CD4-positive, alpha-beta T cell treated with Interleukin-15 for 4 hours (primary cell): ENCODE results near the gene MARCKSL1.
"Not testable (repeated sequence)": the region's sequence is repeated elsewhere in the genome, so short reads cannot be mapped to it uniquely, and the experiment has no call there.

Experiments used
- DNase-seq: peaks from one replicate; pipeline ENCODE4 v3.0.0-alpha.2; 2020; ENCODE audit warnings: low spot score

Gene MARCKSL1

DNA sequence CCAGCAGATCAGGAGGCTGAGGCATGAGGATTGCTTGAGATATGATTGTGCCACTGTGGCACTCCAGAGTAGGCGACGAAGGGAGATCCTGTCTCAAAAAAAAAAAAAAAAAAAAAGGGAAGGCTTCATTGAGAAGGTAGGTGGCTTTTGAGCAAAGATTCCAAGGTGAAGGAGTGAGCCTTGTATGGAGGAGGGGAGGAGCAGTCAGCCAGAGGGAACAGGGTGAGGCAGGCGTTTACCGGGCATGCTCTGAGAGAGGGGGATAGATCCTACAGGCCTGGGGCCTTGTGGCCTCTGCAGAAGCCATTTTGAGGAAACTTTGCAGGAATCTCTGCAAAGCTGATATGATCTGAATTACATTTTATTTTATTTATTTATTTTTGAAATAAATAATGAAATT is 49.3 kb downstream of the MARCKSL1 start:
- no peak for DNase-seq

DNA sequence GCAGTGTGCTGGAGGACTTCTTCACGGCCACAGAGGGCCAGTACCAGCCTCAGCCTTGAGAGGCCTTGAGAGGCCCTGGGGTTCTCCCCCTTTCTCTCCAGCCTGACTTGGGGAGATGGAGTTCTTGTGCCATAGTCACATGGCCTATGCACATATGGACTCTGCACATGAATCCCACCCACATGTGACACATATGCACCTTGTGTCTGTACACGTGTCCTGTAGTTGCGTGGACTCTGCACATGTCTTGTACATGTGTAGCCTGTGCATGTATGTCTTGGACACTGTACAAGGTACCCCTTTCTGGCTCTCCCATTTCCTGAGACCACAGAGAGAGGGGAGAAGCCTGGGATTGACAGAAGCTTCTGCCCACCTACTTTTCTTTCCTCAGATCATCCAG is 50.4 kb downstream of the MARCKSL1 start:
- no peak for DNase-seq

DNA sequence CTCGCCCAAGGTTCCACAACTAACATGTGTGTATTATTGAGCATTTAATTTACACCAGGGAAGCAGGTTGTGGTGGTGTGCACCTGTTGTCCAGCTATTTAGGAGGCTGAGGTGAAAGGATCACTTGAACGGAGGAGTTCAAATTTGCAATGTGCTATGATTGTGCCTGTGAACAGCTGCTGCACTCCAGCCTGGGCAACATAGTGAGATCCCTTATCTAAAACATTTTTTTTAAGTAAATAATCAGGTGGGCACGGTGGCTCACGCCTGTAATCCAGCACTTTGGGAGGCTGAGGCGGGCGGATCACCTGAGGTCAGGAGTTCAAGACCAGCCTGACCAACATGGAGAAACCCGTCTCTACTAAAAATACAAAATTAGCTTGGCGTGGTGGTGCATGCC is 51.3 kb downstream of the MARCKSL1 start:
- DNase-seq, result not testable (repeated sequence)
